ENCODE data around the gene EPHB3. TPM values are rescaled to one million over a fixed set of nuclear protein-coding genes. Genes with fewer than 3 reads are reported as not detected.

The EPHB3 gene
- total RNA-seq, 1 donor from 2014 or later: 0.92 TPM

DNA sequence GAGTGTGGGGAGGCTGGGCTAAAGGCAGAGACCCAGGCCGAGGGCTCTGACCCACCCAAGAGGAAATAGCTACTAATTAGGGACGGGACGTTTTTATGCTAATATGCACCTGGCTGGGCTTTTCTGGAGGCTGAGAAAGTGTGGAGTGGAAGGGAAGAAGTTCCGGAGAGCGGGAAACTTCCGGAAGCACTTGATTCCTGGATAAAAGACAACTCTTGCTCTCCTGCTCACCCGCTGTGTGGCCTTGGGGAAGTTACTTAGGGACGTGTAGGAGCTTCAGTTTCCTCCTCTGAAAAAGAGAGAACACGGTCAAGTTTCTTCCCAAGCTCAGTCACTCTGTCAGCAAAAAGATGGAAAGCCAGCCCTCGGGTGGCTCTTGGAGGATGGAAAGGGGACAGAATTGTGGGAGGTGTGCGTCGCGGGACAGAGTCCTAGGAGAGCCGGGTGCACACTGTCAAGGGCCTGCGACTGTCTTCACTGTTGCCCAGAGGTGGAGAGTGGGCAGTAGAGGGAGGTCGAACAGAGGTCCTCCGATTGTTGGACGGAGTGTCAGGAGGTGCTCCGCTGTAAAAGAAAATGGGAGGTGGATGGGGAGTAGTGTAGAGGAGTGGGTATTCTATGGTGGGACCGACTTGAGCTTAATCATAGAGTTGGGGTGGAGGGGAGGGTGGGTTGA lies 43.2 kb downstream of the EPHB3 start:
- DNase-seq (ENCODE audit: low read depth): no peak
- peak overlapping the region; percentile 14 for H3K4me3 ChIP-seq (ENCODE audit: low read depth, low read length)
- TF ChIP-seq, protein P1, sequence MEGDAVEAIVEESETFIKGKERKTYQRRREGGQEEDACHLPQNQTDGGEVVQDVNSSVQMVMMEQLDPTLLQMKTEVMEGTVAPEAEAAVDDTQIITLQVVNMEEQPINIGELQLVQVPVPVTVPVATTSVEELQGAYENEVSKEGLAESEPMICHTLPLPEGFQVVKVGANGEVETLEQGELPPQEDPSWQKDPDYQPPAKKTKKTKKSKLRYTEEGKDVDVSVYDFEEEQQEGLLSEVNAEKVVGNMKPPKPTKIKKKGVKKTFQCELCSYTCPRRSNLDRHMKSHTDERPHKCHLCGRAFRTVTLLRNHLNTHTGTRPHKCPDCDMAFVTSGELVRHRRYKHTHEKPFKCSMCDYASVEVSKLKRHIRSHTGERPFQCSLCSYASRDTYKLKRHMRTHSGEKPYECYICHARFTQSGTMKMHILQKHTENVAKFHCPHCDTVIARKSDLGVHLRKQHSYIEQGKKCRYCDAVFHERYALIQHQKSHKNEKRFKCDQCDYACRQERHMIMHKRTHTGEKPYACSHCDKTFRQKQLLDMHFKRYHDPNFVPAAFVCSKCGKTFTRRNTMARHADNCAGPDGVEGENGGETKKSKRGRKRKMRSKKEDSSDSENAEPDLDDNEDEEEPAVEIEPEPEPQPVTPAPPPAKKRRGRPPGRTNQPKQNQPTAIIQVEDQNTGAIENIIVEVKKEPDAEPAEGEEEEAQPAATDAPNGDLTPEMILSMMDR (conservative IDR thresholded peaks at IDR 0.05; ENCODE audit: low read depth, low read length): no peak

DNA sequence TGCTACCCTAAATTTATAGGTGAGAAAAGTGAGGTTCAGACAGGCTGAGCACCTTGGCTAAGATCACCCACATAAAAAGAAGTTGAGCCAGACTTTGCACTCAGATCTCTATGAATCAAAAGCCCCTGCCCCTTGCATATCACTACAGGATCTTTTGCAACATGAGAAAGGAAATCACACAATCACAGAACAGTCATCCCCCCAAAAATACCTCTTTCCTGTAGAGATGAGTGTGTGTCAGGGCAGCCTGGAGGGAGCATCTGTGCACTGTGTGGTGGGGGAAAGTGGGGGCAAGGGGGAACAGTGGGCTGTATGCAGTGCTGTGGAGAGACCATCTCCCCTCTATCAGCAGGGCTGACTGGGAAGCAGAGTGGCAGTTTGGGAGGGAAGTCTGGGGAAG lies 46.6 kb downstream of the EPHB3 start:
- no peak overlapping the region for H3K4me3 ChIP-seq (ENCODE audit: low read depth, low read length)
- TF ChIP-seq, protein P1 (conservative IDR thresholded peaks at IDR 0.05; ENCODE audit: low read depth, low read length): no peak
- DNase-seq (ENCODE audit: low read depth): no peak

DNA sequence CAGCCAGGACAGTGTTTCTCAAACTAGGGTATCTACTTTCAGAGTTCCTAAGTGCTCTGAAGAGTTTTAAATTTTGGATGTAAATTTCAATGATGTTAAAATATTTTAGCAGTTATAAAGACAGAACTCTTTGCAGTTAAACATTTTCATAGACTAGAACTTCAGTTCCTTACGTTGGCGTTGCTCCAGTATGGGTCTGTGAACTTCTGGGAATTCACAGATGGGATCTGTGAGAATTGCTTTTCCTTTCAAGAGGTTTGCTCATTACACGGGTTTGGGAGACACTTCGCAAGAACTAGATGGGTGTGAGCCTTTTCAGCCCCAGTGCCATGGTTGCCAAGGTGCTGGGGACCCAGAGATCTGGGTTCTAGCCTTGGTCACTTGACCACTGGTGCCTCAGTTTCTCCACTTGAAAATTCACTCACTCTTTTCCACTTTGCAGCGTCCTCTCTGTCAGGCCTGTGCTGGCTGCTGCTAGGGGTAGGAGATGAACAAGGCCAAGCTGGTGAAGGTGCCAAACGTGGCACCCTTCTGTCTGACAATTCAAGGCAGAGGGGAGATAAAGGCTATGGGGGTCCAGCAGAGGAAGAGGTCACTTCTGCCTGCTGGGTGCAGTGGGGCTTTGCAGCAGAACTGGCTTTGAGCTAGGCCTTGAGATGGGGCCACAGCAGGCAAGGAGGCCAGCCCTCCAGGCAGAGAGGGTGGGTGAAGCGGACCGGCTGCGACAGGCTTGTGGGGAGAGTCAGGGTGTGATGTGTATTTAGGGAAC lies 48.1 kb downstream of the EPHB3 start:
- DNase-seq (ENCODE audit: low read depth): no peak
- H3K4me3 ChIP-seq (ENCODE audit: low read depth, low read length): no peak overlapping the region
- TF ChIP-seq, protein P1 (conservative IDR thresholded peaks at IDR 0.05; ENCODE audit: low read depth, low read length): no peak

DNA sequence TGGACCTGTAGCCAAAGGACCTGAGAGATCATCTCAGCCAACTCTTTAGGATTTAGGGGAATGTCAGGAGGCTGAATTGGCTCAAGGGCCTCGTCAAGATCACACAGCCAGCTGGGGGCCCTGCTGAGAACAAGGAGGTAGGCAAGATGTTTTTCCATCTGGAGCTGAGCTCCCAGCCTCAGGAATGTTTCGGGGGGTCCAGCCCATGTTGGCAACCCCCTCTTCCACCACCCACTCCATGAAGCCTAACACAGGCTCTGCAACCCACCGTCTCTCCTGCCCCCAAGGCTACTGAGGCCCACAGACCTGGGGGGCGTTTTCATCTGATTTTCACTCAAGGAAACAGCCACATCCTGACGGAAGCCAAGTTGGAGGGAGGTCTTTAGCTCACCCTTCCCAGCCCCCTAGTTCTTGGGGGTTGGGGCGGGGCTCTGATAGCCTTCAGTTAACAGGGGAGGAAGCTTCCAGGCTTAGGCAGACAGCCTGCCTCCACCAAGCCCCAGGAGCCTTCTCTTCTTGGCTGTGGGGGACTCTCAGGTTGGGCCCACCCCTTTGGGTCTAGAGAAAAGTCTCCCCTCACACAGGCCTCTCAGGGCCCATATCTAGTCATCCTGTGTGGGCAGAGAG lies 48.8 kb downstream of the EPHB3 start:
- no peak overlapping the region for H3K4me3 ChIP-seq (ENCODE audit: low read depth, low read length)
- no peak for DNase-seq (ENCODE audit: low read depth)
- TF ChIP-seq, protein P1 (conservative IDR thresholded peaks at IDR 0.05; ENCODE audit: low read depth, low read length): no peak

DNA sequence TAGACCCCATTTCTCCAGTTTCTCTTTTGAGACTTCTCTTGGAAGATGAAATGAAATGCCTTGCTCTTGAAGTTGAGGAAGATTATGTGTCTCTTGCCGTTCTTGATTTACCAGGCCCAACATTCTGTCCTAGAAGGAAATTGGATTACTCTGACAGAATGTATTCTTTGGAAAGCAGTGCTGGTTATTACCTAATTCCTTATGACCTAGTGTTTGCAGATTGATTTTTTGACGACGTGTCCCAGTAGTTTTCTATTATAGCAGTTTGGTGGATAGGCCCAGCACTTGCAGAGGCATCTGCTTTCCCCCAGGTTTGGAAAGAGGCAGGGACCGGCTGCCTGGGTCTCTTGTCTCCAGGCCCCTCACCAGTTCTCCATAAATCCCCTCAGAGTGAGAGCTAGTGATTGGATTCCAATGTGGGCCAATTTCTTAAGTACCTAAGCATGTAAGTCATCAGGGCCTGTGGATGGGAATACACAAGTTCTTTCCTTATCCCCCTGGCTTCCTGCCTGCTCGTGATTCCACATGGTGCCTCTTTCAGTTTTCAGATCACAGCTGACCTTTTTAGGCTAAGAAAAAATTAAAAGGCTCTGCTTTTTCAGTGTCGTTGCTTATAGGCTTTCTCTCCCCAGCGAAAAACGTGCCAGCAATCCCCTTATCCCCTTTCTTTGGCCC lies 50.2 kb downstream of the EPHB3 start:
- TF ChIP-seq, protein P1 (conservative IDR thresholded peaks at IDR 0.05; ENCODE audit: low read depth, low read length): no peak
- H3K4me3 ChIP-seq (ENCODE audit: low read depth, low read length): no peak overlapping the region
- DNase-seq (ENCODE audit: low read depth): no peak

DNA sequence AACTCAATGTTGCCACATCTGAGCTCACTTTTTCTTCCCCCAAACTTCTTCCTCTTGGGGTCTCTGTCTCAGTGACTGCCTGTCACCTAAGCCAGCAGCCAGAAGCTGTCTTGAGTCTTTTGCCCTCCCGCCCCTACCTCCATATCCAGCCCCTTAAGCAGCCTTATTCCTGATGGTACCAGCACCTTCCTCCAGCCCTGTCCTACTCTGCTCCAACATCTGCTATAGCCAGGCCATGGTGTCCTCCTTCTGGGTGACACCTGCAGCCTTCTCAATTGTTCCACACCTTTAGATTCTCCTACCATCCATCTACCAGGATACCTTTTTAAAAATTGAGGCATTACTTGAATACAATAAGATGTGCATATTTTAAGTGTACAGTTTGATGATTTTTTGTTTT lies 53.8 kb downstream of the EPHB3 start:
- H3K4me3 ChIP-seq (ENCODE audit: low read depth, low read length): no peak overlapping the region
- TF ChIP-seq, protein P1 (conservative IDR thresholded peaks at IDR 0.05; ENCODE audit: low read depth, low read length): no peak
- no peak for DNase-seq (ENCODE audit: low read depth)
